Keratinocyte (primary cell): Measurements from ENCODE around the gene AKR1C1.
"Not testable (repeated sequence)": the region's sequence is repeated elsewhere in the genome, so short reads cannot be mapped to it uniquely, and the experiment has no call there.

Experiments
- CTCF ChIP-seq, 3 experiments: IDR thresholded peaks in 1 of 3; conservative IDR thresholded peaks in 1 of 3; optimal IDR thresholded peaks in 1 of 3; 2 replicates in 2 of 3; 3 replicates in 1 of 3; pipeline versions ENCODE3 to v1.5.1; 2011; ENCODE audit warnings: low read length in 3 of 3, mild to moderate bottlenecking in 3 of 3, moderate library complexity in 2 of 3, control low read depth in 1 of 3, inconsistent platforms in 1 of 3; ENCODE audit not compliant: insufficient read depth in 2 of 3; ENCODE audit errors: extremely low read depth in 1 of 3
- EZH2 ChIP-seq: IDR thresholded peaks from one replicate; pipeline ENCODE4 v1.6.1; 2012; ENCODE audit warnings: inconsistent platforms, mild to moderate bottlenecking, low read length, moderate library complexity

GRCh38 chr10:5019770-5020612, 56.8 kb downstream of the AKR1C1 start:
- not testable (repeated sequence) for TF ChIP-seq CTCF (optimal IDR thresholded peaks at IDR 0.05 in 1 of 3, IDR thresholded peaks at IDR 0.05 in 1 of 3, conservative IDR thresholded peaks at IDR 0.05 in 1 of 3; ENCODE audit: extremely low read depth in 1 of 3, insufficient read depth in 2 of 3, low read length in 3 of 3); EZH2
